GM21576 (cell line): Measurements from ENCODE around the gene POMT1.
"Not testable (repeated sequence)": the region's sequence is repeated elsewhere in the genome, so short reads cannot be mapped to it uniquely, and the experiment has no call there.

Experiments
- ATAC-seq: cut with Tn5 transposase; IDR thresholded peaks from one replicate; pipeline ENCODE4 v1.9.1; 2021; ENCODE audit warnings: mild to moderate bottlenecking, moderate library complexity; ENCODE audit not compliant: unreplicated experiment

POMT1 gene

DNA sequence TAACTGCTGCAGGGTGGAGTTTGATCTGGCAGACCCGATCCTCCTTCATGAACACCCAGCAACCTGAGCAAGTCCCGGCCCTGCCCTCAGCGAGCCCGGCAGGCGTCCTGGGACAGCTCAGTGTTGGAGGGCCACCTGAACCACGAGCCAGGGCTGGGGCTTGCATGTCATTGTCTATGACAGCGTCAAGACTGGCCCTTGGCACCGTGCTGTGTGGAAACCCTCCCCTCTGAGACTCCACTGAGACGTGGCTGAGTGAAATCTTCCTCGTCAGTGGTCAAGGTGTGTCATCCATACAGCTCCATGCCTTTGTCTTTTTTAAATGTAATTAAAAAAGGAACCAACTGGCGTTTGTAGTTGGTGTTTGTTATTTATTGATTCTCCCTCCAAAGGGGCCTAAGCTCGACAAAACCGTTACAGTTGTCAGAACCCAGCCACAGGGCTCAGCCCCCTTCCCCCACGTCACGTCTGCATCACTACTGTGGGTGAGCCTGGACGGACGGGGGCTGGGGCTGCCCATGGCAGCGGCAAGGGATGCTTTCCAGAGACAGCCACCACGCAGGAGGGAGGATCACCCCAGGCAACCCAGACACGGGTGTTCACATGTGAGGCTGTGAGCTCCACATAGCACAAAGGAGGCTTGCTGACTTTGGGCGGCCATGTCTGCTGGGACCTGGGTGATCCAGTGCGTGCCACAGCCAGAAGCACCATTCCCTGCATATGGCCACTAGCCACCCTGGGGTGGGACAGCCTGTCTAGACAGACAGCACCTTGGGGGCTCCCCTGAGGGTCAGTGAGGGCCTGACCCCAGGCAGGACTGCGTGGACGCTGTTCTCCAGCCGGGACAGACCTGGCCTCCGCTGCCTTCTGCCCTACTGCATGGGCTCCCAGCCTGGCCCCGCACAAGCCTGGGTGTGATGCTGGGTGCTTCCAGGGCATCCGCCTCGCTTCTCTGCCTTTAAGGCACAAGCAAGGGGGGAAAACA lies 21.0 kb downstream of the POMT1 start:
- no peak for ATAC-seq

DNA sequence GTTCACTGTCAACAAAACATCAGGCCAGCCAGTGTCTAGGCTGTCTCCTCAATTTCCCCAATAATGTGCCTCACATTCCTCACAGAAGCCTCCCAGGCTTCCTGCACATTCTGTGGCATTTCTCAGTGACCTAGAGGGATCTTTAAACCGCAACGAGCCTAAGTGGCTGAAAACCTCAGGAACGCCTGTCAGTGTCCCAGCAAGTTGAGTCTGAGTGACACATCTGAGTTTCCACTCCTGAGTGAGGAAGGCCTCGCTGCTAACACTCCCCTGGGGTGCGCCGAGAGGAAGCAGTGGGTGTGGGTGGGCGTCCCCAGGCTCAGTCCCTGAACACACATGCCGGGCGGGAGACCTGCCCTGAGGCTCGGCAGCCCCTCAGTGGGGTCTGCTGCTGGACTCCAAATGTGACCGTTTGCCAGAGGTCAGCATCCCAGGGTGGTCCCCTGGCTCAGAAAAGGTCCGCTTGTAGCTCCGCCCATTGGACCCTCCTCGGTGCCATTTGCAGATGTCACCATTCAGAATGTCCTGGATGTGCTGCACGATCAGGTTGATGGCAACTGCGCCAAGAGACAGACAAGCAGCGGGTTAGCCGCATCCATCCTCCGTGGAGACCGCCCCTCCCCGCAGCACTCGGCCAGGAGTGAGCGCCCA lies 22.1 kb downstream of the POMT1 start:
- ATAC-seq, result no peak

DNA sequence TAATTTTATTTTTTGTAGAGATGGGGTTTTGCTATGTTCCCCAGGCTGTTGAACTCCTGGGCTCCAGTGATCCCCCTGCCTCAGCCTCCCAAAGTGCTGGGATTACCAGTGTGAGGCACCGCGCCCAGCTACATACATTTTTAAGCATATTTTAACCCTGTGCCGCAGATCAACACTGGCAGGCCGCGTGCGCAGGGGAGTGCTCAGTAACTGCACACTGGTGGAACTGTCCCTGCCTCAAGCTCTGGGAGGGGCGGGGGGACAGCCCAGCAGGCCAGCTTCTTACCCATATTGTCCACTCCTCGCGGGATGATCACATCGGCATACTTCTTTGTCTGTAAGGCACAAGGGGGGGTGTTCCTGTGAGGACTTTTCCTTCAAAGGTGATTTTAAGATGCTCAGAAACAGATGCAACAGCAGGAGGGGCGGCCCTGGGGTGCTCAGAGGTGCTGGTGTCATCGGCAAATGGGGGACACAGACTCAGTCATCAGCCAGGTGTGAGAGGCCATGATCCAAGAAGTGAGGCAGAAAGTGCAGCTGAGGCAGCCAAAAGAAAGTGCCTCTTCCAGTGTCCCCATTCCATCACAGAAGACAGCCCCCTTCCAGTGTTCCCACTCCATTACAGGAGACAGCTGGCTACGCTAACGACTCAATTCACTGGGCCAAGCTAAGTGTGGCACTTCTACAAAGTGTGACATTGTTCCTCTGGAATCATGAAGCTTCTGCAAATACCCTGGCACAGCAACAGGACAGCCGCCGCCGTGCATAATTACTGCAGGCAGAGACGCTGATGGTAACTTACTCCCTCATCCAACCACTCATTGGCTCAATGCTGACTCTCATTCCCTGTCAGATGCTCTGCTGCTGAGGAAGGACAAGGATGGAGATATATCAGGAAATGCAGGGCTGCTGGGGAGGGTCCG lies 23.2 kb downstream of the POMT1 start:
- ATAC-seq, result no peak

DNA sequence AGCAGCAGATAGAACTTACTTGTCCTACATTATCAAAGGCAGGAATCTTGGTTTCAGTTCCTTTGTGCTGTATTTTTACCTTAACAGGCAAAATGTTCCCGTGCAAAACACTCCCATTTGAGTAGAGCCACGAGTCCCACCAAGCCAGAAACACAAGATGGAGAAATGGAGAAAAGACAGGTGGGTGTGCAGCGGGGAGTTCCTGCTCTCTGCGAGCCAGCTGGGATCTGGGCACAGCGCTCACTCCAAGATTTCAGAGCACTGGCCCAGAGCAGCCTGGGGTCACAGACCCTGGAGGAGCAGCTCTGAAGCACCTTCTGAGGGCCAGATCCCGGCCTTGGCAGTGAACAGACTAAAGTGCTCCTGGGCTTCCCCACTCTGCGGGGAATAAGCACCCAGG lies 25.5 kb downstream of the POMT1 start:
- ATAC-seq, result no peak

DNA sequence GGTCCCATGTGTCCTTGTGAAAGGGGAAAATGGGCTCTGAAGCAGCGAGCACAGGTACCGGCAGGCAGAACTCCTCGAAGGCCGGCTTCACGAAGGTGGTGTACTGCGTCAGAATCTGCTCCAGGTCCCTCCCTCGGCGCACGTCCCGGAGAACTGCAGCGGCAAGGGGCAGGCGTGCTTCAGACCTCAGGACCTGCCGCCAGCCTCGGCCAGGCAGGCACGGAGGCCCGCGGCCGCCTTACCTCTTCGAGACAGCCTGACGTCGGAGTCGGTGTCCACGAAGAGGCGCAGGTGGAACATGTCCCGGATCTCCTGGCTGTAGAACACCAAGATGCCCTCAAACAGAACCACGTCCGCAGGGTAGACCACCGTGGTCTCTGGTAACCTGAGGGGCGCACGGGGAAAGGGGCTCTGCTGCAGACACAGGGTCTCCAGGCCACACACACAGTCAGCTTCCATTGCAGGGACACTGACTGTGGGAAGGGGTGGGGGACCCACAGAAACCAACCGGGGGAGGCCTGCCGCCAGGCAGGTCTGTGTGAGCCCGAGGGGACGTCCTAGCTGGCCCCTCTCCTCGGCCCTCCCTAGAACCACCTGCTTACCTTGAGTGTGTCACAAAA lies 26.3 kb downstream of the POMT1 start:
- no peak for ATAC-seq

DNA sequence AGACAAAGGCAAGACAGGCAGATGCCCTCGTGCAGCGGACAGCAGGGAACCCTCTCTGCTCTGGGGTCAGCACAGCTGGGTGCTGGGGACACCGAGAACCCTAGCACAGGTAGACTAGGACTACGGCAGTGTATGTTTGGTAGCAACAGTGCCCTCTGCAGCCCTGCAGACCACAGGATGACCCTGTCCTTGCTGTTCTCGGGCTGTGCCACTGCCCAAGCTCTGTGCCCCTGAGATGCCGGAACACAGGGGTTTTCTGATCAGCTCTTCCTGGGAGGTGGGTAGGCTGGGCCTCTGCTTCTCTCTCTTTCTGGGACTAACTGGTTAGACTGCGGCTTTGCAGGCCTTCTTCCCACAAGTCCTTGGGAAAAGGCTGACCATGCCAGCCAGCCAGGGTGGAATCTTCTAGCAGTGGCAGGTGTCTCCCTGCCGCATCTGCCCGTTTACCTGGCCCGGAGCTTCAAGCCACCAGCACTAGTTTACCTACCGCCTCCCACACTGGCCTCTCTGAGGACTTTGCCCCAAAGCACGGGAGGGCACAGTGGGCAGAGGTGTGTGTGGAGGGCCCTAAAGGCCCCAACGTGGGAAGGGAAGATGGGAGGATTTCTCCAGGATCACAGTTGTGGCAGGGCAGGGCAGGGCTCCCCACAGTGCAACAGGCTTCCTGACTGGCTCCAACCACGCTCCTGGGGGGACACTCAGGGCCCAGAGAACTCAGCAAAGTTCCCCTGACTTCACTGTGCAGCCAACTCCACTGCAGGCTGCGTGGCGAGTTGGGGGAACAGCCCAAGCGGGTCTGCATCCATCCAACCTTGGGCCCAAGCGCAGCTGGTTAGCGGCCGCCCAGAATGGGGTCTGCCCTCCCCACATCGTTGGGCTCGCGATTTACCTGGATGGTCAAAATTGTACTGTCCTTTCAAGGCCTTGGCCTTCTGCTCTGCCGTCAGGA lies 27.2 kb downstream of the POMT1 start:
- no peak for ATAC-seq

DNA sequence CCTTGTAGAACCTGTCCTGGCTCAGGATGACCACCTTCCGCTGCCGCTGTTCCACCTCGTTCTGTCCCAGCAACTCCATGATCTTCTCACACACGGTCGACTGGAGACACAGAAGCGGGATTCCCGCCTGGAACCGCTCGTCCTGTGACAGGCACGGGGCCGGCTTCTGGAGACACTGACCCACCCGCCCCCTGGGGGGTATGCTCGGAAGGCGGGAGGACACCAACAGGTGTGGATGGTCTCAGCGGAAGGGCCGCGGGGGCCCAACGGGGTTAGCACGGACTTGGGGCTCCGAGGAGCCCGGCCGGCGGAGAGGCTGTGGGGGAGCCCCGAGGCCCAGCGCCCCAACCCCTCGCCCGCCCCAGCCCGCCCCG lies 27.8 kb downstream of the POMT1 start:
- ATAC-seq, result peak; percentile 15

DNA sequence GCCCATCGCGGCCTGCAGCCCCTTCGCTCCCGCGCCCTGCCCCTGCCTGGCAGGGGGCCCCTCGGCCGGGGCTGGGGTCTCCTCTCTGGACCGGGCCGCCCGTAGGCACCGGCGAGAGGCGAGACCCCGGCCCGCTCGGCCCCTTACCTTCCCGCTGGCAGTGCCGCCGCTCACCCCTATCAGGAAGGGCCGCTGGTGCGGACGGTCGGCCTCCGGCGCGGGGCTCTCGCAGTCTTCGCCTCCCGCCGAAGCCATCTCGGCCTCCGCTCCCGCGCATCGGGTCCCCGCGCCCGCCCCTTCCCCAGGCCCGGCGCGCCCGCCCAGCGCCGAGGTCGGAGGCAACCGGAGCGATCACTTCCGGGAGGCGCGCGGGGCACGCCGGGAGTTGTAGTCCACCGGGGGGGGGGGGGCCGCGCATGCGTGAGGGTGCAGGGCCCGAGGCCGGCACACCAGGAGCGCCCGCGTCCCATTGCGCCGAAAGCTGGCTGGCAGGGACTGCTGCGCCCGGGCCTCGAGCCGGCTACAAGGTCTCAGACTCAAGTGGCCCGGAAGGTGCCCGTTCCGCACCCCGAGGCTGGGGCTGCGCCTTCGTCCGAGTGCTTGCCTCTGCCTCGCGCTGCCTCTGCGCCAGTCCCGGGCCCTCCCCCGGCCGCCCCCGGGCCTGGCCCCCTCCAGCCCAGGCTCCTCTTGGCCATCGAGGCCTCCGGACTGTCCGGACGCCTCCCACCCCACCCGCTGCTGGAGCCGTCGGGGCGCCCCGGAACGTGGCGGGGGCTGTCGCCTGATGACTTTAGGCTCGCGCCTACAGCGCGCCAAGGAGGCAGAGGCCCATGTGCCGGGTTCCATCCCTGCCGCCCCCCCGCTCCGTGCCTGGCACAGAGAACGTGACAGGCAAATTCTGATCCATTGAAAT lies 28.5 kb downstream of the POMT1 start, which contains the start of gene UCK1:
UCK1 (minus strand) TSS at position 344 of the 913 bp plus-strand sequence; CDS start at position 255, 89 bp downstream.
- peak; percentile 76 for ATAC-seq

DNA sequence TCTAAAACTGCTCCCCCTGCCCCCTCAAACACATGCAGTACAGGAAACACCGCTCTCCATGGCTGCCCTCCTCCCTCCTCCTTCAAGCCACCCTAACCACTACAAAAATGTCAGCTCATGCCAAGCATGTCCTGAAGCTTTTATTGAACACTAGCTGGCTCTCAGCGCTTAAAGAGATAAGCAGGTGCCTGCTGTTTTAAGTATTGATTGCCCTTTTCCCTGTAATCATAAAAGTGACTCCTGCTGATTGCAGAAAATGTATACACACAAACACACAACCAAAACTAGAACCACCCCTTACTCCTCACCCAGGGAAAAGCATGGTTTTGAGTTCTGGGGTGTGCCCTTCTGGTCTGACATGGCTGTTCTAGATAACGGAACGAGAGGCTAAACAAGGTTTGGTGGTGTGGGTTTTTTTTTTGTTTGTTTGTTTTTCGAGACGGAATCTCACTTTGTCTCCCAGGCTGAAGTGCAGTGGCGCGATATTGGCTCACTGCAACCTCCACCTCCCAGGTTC lies 32.1 kb downstream of the POMT1 start:
- ATAC-seq, result no peak

DNA sequence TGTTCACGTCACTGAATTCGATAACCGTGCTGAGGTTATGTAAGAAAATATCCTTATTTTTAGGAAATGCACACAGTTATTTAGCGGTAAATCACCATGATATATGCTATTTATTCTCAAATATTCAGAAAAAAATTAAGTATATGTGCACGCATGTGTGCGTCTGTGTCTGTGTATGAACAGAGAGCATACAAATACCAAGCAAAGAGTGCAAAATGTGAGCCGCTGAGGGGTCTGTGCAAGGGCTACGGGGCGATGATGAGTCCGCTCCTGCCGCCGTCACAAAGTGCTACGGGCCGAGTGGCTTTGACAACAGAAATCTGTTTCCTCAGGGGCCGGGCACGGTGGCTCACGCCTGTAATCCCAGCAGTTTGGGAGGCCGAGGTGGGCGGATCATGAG lies 35.2 kb downstream of the POMT1 start:
- no peak for ATAC-seq

DNA sequence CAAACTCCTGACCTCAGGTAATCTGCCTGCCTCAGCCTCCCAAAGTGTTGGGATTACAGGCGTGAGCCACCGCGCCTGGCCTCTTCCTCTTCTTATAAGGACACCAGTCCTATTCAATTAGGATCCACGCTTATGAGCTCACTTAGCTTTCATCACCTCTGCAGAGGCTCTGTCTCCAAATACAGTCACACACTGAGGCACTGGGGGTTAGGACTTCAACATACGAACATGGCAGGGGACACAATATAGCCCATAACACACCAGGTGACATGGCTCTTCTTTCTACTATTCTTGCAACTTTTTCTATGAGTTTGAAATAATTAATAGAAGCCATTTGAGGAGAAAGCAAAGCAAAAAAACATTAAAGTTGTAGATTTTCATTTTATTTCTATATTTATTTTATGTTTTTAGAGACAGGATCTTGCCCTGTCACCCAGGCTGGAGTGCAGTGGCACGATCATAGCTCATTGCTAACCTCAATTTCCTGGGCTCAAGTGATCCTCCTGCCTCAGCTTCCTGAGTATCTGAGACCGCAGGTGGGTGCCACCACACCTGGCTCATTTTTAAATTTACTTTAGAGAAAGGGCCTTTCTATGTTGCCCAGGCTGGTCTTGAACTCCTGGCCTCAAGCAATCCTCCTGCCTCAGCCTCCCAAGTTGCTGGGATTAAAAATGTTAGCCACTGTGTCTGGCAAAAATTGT lies 36.7 kb downstream of the POMT1 start:
- ATAC-seq, result no peak

DNA sequence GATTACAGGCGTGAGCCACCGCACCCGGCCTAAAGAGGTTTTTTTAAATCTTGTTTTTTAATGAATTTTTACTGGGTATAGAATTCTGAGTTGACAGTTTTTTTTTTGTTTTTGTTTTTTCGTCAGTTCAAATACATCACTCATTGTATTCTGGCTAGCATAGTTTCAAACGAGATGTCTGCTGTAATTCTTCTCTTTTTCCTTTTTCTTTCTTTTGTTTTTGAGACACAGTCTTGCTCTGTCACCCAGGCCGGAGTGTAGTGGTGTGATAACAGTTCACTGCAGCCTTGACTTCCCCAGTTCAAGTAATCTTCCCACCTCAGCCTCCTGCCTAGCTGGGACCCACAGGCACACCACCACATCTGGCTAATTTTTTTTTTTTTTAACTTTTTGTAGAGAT lies 40.4 kb downstream of the POMT1 start:
- ATAC-seq, result no peak

DNA sequence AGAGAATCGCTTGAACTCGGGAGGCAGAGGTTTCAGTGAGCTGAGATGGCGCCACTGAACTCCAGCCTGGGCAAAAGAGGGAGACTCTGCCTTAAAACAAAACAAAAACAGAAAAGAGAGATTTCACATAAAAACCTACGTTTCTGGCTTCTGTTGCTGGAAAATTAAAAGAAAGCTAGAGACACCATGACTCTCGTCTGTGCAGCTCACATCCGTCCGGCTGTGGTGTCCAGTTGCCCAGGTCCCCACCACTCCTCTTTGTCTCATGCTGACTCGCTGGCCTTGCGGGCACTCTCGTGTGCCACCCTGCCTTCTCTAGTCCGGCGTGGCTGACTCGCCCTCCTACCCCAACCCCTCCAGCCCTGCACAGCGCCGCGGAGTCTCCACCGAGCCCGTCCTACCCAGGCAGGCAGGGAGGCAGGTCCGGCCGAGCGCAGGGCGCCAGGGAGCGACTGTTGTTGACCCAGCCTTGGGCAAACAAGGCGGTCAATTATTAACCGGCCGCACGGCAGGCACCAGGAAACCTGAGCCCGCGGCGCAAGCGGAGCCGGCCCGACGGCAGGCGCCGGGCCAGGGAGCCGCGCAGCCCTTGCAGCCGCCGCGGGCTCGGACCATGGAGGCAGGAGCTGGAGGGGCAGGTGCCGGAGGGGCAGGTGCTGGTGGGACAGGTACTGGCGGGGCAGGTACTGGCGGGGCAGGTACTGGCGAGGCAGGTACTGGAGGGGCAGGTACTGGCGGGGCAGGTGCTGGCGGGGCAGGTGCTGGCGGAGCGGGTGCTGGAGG lies 42.5 kb downstream of the POMT1 start, which contains the start of gene PRRT1B:
PRRT1B (plus strand) TSS at position 521 of the 783 bp plus-strand sequence; CDS start at position 614, 93 bp downstream.
- no peak for ATAC-seq

DNA sequence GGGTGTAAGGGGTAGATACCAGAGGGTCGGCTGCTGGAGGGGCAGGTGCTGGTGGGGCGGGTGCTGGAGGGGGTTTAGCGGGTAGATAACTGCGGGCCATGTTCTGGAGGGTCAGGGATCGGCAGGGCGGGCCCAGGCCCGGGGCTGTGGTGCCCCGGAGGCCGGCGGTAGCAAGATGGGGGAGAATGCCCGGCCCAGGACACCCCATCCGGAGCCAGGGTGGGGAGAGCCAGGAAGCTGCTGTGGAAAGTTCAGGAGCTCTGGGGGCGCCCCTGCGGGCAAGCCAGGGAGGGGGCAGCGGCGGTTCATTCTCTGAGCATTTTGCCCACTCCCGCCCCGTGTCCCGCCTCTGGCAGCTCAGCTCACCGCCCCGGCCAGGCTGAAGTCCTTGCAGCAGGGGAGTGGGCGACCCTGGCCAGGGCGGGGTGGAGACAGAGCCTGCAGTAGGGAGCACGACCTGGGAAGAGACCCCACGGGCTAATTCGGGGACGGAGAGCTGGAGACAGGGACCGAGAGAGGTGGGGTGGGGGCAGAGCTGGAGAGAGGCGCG lies 43.1 kb downstream of the POMT1 start:
- ATAC-seq, result no peak

DNA sequence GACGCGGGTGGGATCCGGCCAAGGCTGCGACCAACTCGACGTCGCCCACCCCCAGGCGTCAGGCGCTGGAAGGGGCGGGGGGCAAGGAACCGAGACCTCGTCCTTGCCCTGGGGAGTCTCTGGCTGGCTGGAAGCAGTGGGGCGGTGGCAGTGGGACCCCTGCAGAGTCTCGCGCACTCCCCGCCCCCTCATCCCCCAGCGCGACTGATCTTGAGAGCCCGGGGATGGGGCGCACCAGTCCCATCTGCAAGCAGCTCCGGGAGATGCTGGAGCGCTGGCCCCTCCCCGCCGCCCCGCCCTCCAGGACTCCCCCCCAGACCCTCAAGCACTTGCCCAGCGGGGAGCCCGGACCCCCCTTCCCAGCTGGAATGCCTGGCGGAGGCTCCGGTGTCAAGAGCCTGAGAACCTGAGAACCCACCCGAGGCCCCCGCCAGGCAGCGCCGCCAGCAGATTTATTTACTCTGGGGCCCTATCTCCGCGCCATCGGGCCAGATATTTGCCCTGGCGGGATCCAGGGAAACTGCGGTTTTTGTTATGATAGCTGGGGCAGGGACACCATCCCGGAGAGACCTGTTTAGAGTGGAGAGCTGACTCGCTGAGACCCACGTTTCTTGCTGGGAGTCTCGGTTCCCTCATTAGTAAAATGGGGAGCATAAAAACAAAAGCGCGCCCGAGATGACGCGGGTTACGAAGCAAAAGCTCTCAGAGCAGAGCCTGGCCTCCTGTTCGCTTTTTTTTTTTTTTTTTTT lies 43.8 kb downstream of the POMT1 start:
- ATAC-seq, result no peak

DNA sequence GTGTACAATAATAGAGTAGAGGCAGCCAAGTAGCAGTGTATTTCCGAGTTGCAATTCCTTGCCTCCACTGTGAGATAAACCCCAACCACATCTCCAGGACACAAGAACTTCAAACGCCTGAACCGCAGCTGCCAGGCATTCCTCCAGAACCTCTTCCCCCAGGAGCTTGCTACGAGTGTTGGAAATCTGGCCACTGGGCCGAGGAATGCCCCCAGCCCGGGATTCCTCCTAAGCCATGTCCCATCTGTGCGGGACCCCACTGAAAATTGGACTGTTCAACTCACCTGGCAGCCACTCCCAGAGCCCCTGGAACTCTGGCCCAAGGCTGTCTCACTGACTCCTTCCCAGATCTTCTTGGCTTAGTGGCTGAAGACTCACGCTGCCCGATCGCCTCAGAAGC lies 46.5 kb downstream of the POMT1 start:
- not testable (repeated sequence) for ATAC-seq
